HepG2 (cell line): ENCODE results near the gene TTC19. TPM values are rescaled to one million over a fixed set of nuclear protein-coding genes. Genes with fewer than 3 reads are reported as not detected.

ENCODE experiments used
- ATF7-NPFF ChIP-seq: sonication (generic); formaldehyde crosslinking; IDR thresholded peaks from 2 replicates; pipeline ENCODE4 v1.8.1; 2023; ENCODE audit warnings: mild to moderate bottlenecking, low read depth, missing genetic modification reagents, moderate library complexity
- CHD2 ChIP-seq: IDR thresholded peaks from 2 replicates; pipeline ENCODE4 v1.6.1; 2011; ENCODE audit warnings: low read depth, low read length, improper control_type of control experiment
- FOXM1 ChIP-seq: sonication (generic); formaldehyde crosslinking; IDR thresholded peaks from 2 replicates; pipeline ENCODE4 v1.5.0; 2020; ENCODE audit warnings: missing genetic modification reagents
- HNRNPH1 ChIP-seq: fragments of 200-400 bp; formaldehyde crosslinking; optimal IDR thresholded peaks from 2 replicates; pipeline ENCODE3; 2017; ENCODE audit warnings: mild to moderate bottlenecking, low read depth, low read length
- KDM2A ChIP-seq: sonication (generic); formaldehyde crosslinking; IDR thresholded peaks from 2 replicates; pipeline ENCODE4 v1.4.0; 2020; ENCODE audit warnings: low read depth, missing genetic modification reagents, borderline replicate concordance
- KLF15 ChIP-seq: sonication (generic); formaldehyde crosslinking; IDR thresholded peaks from 2 replicates; pipeline ENCODE4 v1.8.1; 2023; ENCODE audit warnings: borderline replicate concordance, mild to moderate bottlenecking, inconsistent platforms, missing genetic modification reagents, mixed read lengths
- MATR3 ChIP-seq: sonication (generic); formaldehyde crosslinking; IDR thresholded peaks from 2 replicates; pipeline ENCODE4 v1.4.0; 2020; ENCODE audit warnings: missing genetic modification reagents
- MAZ ChIP-seq, 2 experiments: sonication (generic) in 1 of 2; formaldehyde crosslinking in 1 of 2; IDR thresholded peaks; 2 replicates each; pipeline versions ENCODE4 v1.5.0 to v1.6.1; 2012 to 2020; ENCODE audit warnings: low read depth in 2 of 2, mild to moderate bottlenecking in 2 of 2, borderline replicate concordance in 1 of 2, improper control_type of control experiment in 1 of 2, low read length in 1 of 2, missing genetic modification reagents in 1 of 2, moderate library complexity in 1 of 2
- MIER2 ChIP-seq: IDR thresholded peaks from 2 replicates; pipeline ENCODE4 v1.6.1; 2016; ENCODE audit warnings: missing biosample characterization, missing genetic modification reagents
- RBFOX2 ChIP-seq: fragments of 200-400 bp; formaldehyde crosslinking; IDR thresholded peaks from 2 replicates; pipeline ENCODE4 v1.6.1; 2017; ENCODE audit warnings: low read depth, mild to moderate bottlenecking, low read length
- SALL1 ChIP-seq: sonication (generic); formaldehyde crosslinking; IDR thresholded peaks from 2 replicates; pipeline ENCODE4 v1.8.0; 2022; ENCODE audit warnings: mild to moderate bottlenecking, missing genetic modification reagents
- SMAD9 ChIP-seq: sonication (generic); formaldehyde crosslinking; IDR thresholded peaks from 2 replicates; pipeline ENCODE4 v1.5.1; 2020; ENCODE audit warnings: mild to moderate bottlenecking, missing genetic modification reagents
- TCF7L2 ChIP-seq: IDR thresholded peaks from 2 replicates; pipeline ENCODE4 v1.6.1; 2011; ENCODE audit warnings: mild to moderate bottlenecking, low read depth, low read length, moderate library complexity
- U2AF1 ChIP-seq: fragments of 200-400 bp; formaldehyde crosslinking; optimal IDR thresholded peaks from 2 replicates; pipeline ENCODE3; 2017; ENCODE audit warnings: mild to moderate bottlenecking, low read depth, low read length
- ZBTB8A ChIP-seq: sonication (generic); formaldehyde crosslinking; IDR thresholded peaks from 2 replicates; pipeline ENCODE4 v1.4.0; 2020; ENCODE audit warnings: mild to moderate bottlenecking, low read depth, missing genetic modification reagents, borderline replicate concordance
- ZFP82 ChIP-seq: sonication (generic); formaldehyde crosslinking; IDR thresholded peaks from 2 replicates; pipeline ENCODE4 v1.5.1; 2020; ENCODE audit warnings: mild to moderate bottlenecking, missing genetic modification reagents, borderline replicate concordance
- ZNF30 ChIP-seq: sonication (generic); formaldehyde crosslinking; IDR thresholded peaks from 2 replicates; pipeline ENCODE4 v1.5.0; 2020; ENCODE audit warnings: mild to moderate bottlenecking, missing genetic modification reagents
- ZNF674 ChIP-seq: sonication (generic); formaldehyde crosslinking; IDR thresholded peaks from 2 replicates; pipeline ENCODE4 v1.5.0; 2020; ENCODE audit warnings: low read depth, mild to moderate bottlenecking, missing genetic modification reagents
- ZNF766 ChIP-seq: sonication (generic); formaldehyde crosslinking; IDR thresholded peaks from 2 replicates; pipeline ENCODE4 v1.5.0; 2020; ENCODE audit warnings: missing genetic modification reagents, borderline replicate concordance
- polyA plus RNA-seq, 8 experiments: library from polyadenylated mRNA; depleted of rRNA in 3 of 8; stranded (reverse) in 7 of 8; unstranded in 1 of 8; fragments of >200 nt; fragmentation: Illumina TruSeq in 4 of 8; extraction: Trizol in 4 of 8; gene quantifications; 2 replicates each; pipeline versions ENCODE4 v1.2.1 to v1.2.3, GENCODE V29; 2011 to 2016; ENCODE audit warnings: low read depth in 4 of 8, missing spikeins in 1 of 8, mixed read lengths in 1 of 8; ENCODE audit not compliant: insufficient read depth in 1 of 8
- total RNA-seq, 5 experiments: library from RNA; depleted of rRNA; stranded (reverse); fragments of >200 nt; fragmentation: Illumina TruSeq; extraction: Trizol; gene quantifications; 2 replicates each; pipeline ENCODE4 v1.2.3, GENCODE V29; 2016; ENCODE audit warnings: low read depth in 1 of 5
- TF ChIP-seq, protein P1 (sequence below): sonication (generic); formaldehyde crosslinking; IDR thresholded peaks from 2 replicates; pipeline ENCODE4 v1.4.0; 2020; ENCODE audit warnings: missing genetic modification reagents, borderline replicate concordance
- TF ChIP-seq, protein P2 (sequence below): sonication (generic); formaldehyde crosslinking; IDR thresholded peaks from 2 replicates; pipeline ENCODE4 v1.4.0; 2020; ENCODE audit warnings: missing genetic modification reagents
- TF ChIP-seq, protein P3 (sequence below): sonication (generic); formaldehyde crosslinking; IDR thresholded peaks from 2 replicates; pipeline ENCODE4 v1.5.0; 2020; ENCODE audit warnings: missing genetic modification reagents
- TF ChIP-seq, protein P4 (sequence below): sonication (generic); formaldehyde crosslinking; IDR thresholded peaks from 2 replicates; pipeline ENCODE4 v1.8.1; 2023; ENCODE audit warnings: missing genetic modification reagents, mild to moderate bottlenecking, borderline replicate concordance

The TTC19 gene
- total and polyA plus RNA-seq, 2 of the 13 experiments (the other 11 are each of a cell fraction or from before 2014, with no cell fraction given), result 4.4 to 24.3 TPM

DNA sequence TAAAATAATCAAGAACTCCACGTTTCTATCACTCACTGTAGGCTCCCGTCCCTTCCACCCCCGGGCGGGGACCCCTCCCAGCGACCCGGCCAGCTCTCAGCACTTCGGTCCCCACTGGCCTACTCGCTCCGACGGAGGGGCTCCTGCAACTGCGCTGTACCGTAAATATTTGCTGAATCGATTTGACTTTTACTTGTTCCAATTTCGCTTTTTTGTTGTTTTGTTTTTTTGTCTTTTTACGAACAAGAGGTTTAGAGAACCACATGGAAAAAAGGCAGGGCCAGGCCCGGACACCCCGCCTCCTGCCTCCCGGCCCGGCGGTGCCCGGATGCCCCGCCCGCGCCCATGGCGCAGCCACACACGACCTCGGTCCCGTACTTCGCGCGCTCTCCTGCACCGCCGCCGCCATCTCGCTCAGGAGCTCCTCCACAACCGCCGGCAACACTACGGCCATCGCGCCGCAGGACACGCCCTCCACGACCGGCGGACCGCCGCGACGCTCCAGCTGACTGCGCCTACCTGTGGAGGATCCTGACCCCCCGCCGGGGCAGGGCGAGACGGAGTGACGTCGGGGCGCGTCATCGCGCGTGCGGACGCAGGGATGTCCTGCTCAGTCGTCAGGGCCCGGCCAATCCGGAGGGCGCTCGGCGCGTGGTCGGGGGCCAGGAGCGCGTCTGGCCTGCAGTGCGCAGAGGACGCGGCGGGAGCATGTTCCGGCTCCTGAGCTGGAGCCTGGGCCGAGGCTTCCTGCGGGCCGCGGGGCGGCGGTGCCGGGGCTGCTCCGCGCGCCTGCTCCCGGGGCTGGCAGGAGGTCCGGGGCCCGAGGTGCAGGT is at the start of gene TTC19, which contains the start of gene ZSWIM7 (continued):
- TF ChIP-seq MATR3 (CRISPR knock-in tag), result no peak
- no peak for TF ChIP-seq ZBTB8A
- TF ChIP-seq FOXM1 (CRISPR knock-in tag), result no peak
- TF ChIP-seq U2AF1, result peak; percentile 29
- peak; percentile 98 for TF ChIP-seq RBFOX2
- TF ChIP-seq ZNF30 (CRISPR knock-in tag), result no peak
- peak; percentile 91 for TF ChIP-seq ATF7-NPFF (CRISPR knock-in tag)
- peak; percentile 87 for TF ChIP-seq ZNF766 (CRISPR knock-in tag)
- TF ChIP-seq, protein P1, sequence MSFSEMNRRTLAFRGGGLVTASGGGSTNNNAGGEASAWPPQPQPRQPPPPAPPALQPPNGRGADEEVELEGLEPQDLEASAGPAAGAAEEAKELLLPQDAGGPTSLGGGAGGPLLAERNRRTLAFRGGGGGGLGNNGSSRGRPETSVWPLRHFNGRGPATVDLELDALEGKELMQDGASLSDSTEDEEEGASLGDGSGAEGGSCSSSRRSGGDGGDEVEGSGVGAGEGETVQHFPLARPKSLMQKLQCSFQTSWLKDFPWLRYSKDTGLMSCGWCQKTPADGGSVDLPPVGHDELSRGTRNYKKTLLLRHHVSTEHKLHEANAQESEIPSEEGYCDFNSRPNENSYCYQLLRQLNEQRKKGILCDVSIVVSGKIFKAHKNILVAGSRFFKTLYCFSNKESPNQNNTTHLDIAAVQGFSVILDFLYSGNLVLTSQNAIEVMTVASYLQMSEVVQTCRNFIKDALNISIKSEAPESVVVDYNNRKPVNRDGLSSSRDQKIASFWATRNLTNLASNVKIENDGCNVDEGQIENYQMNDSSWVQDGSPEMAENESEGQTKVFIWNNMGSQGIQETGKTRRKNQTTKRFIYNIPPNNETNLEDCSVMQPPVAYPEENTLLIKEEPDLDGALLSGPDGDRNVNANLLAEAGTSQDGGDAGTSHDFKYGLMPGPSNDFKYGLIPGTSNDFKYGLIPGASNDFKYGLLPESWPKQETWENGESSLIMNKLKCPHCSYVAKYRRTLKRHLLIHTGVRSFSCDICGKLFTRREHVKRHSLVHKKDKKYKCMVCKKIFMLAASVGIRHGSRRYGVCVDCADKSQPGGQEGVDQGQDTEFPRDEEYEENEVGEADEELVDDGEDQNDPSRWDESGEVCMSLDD, result peak; percentile 64; the same call in 1 of the 2 replicates
- TF ChIP-seq MIER2 (CRISPR knock-in tag), result peak; percentile 75; the same call in 1 of the 2 replicates
- no peak for TF ChIP-seq KLF15
- TF ChIP-seq, protein P2, sequence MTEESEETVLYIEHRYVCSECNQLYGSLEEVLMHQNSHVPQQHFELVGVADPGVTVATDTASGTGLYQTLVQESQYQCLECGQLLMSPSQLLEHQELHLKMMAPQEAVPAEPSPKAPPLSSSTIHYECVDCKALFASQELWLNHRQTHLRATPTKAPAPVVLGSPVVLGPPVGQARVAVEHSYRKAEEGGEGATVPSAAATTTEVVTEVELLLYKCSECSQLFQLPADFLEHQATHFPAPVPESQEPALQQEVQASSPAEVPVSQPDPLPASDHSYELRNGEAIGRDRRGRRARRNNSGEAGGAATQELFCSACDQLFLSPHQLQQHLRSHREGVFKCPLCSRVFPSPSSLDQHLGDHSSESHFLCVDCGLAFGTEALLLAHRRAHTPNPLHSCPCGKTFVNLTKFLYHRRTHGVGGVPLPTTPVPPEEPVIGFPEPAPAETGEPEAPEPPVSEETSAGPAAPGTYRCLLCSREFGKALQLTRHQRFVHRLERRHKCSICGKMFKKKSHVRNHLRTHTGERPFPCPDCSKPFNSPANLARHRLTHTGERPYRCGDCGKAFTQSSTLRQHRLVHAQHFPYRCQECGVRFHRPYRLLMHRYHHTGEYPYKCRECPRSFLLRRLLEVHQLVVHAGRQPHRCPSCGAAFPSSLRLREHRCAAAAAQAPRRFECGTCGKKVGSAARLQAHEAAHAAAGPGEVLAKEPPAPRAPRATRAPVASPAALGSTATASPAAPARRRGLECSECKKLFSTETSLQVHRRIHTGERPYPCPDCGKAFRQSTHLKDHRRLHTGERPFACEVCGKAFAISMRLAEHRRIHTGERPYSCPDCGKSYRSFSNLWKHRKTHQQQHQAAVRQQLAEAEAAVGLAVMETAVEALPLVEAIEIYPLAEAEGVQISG (CRISPR knock-in tag), result peak; percentile 90
- TF ChIP-seq MAZ (IDR thresholded peaks at IDR 0.05; ENCODE audit: borderline replicate concordance, low read depth, low read length), result peak; percentile 74
- peak; percentile 99 for TF ChIP-seq MAZ (CRISPR knock-in tag; IDR thresholded peaks at IDR 0.05; ENCODE audit: low read depth)
- no peak for TF ChIP-seq CHD2
- no peak for TF ChIP-seq HNRNPH1
- TF ChIP-seq ZFP82 (CRISPR knock-in tag), result no peak
- TF ChIP-seq TCF7L2, result no peak
- TF ChIP-seq, protein P3, sequence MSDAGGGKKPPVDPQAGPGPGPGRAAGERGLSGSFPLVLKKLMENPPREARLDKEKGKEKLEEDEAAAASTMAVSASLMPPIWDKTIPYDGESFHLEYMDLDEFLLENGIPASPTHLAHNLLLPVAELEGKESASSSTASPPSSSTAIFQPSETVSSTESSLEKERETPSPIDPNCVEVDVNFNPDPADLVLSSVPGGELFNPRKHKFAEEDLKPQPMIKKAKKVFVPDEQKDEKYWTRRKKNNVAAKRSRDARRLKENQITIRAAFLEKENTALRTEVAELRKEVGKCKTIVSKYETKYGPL (CRISPR knock-in tag), result no peak
- TF ChIP-seq KDM2A, result peak; percentile 95
- TF ChIP-seq SMAD9 (CRISPR knock-in tag), result 0 out of 2 replicates have a peak, but pooled peaks have one; percentile 36
- TF ChIP-seq, protein P4, sequence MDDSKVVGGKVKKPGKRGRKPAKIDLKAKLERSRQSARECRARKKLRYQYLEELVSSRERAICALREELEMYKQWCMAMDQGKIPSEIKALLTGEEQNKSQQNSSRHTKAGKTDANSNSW (CRISPR knock-in tag), result peak; percentile 78; the same call in 1 of the 2 replicates
- peak; percentile 96 for TF ChIP-seq SALL1
- peak; percentile 50; the same call in 1 of the 2 replicates for TF ChIP-seq ZNF674 (CRISPR knock-in tag)
